Activated CD4-positive, alpha-beta T cell treated with anti-CD3 and anti-CD28 coated beads, Interleukin-2, amount 10 ng/mL, durations not matched to agents 24 days and 14 days (primary cell): ENCODE measurements around the gene EIF2B1. TPM values are rescaled to one million over a fixed set of nuclear protein-coding genes. Genes with fewer than 3 reads are reported as not detected.
A peak's percentile ranks its signal among the peaks of the same experiment; 100 is the strongest.

Experiments used
- DNase-seq: peaks from one replicate; pipeline ENCODE4 v3.0.0; 2022
- H3K27ac Mint-ChIP-seq: one replicate; pipeline ENCODE4 v1.8.0; 2022; ENCODE audit warnings: mild to moderate bottlenecking, mixed read lengths
- H3K27me3 Mint-ChIP-seq: one replicate; pipeline ENCODE4 v1.8.0; 2022; ENCODE audit warnings: mixed read lengths
- H3K36me3 Mint-ChIP-seq: one replicate; pipeline ENCODE4 v1.8.0; 2022; ENCODE audit warnings: low read depth, mild to moderate bottlenecking, mixed read lengths
- H3K4me1 Mint-ChIP-seq: one replicate; pipeline ENCODE4 v1.8.0; 2021; ENCODE audit warnings: mixed read lengths
- H3K4me3 Mint-ChIP-seq: one replicate; pipeline ENCODE4 v1.8.0; 2022; ENCODE audit warnings: mild to moderate bottlenecking, moderate library complexity, mixed read lengths
- H3K9me3 Mint-ChIP-seq: one replicate; pipeline ENCODE4 v1.8.0; 2021; ENCODE audit warnings: mixed read lengths
- intact Hi-C: fragments of 100-400 bp; cut with micrococcal nuclease; formaldehyde crosslinking; loops from one replicate; pipeline ENCODE4 v1.15.1; 2023
- total RNA-seq: library from RNA; stranded (reverse); gene quantifications from 2 replicates; pipeline ENCODE4 v1.2.3, GENCODE V29; 2022

Gene EIF2B1
- 81.5 and 84.8 TPM in 2 replicates for total RNA-seq

GRCh38 chr12:123633379-123634141 lies at the start of gene EIF2B1, which contains the start of gene GTF2H3:
Gene EIF2B1, minus strand, starts transcription at chr12:123633686. Its CDS starts 129 bp downstream, at chr12:123633557.
Gene GTF2H3, plus strand, starts transcription at chr12:123633829. Its CDS starts 31 bp downstream, at chr12:123633860.
- Mint-ChIP-seq H3K36me3 (peaks cover 38% of the 10 kb centered on the region), H3K4me3 (peak within 1 kb of the TSS; percentile 98), H3K4me1 (peaks cover 17% of the 10 kb centered on the region)

GRCh38 chr12:123681605-123682004 lies 48.1 kb upstream of the EIF2B1 start:
- intact Hi-C loops, result no loop called here
- Mint-ChIP-seq H3K9me3 (no peaks in the 10 kb centered on the region), H3K4me3 (no peak overlapping the region), H3K27me3 (no peaks in the 10 kb centered on the region), H3K36me3 (peaks cover 2% of the 10 kb centered on the region), H3K4me1 (peaks cover 2% of the 10 kb centered on the region), H3K27ac (no peak overlapping the region)
- DNase-seq, result no peak

More at GRCh38 chr12:123633379-123634141, at the start of gene EIF2B1, which contains the start of gene GTF2H3:
- Mint-ChIP-seq H3K27ac (peak within 1 kb of the TSS; percentile 93), H3K9me3 (no peaks in the 10 kb centered on the region), H3K27me3 (no peaks in the 10 kb centered on the region)
- peak; percentile 99 for DNase-seq
- intact Hi-C loops, result loop anchor here (1.0 kb wide), 3 partner anchors 31 to 81 kb away; partner anchors contain the start of genes DDX55 and TMED2

DNA sequence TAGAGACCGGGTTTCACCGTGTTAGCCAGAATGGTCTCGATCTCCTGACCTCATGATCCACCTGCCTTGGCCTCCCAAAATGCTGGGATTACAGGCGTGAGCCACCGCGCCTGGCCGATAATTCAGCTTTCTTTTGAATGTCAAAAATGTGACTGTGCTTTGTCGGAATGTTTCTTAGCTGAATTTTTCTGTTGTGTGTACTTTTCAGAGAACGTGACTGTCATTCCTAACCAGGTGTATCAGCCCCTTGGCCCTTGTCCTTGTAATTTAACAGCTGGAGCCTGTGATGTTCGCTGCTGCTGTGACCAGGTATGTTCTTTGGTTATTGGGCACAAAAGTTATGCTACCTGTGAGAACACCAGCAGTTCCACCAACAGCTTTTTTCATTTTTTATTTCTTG lies 45.5 kb upstream of the EIF2B1 start:
- Mint-ChIP-seq H3K36me3 (peaks cover 5% of the 10 kb centered on the region), H3K4me3 (no peak overlapping the region), H3K4me1 (no peaks in the 10 kb centered on the region), H3K9me3 (no peaks in the 10 kb centered on the region), H3K27ac (no peak overlapping the region), H3K27me3 (no peaks in the 10 kb centered on the region)
- DNase-seq, result no peak
- intact Hi-C loops, result no loop called here

DNA sequence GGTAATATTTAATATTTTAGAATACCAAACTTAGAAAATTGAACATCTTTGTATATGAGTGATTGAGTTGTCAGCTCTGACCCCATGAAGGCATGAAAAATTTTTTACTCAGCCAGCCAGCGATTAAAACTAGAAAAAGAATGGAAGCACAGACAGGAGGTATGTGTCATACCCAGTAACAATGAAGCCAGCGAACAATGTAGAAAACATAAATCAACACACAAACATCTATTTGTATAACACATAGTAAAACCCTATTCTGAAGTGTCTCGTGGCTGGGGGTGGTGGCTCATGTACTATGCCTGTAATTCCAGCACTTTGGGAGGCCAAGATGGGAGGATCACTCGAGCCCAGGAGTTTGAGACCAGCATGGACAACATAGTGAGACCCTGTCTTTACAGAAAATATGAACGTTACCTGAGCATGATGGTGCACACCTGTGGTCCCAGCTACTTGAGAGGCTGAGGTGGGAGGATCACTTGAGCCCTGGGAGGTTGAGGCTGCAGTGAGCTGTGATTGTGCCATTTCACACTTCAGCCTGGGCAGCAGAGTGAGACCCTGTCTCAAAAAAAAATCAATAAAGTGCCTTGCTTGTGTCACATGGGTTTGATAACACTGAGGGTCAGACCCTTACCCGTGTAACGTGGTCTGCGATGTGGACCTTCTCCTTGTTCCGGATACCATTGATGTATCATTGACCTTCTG lies 43.3 kb upstream of the EIF2B1 start:
- DNase-seq, result no peak
- intact Hi-C loops, result no loop called here
- H3K27me3 Mint-ChIP-seq, result no peaks in the 10 kb centered on the region
- H3K9me3 Mint-ChIP-seq, result no peaks in the 10 kb centered on the region
- no peak overlapping the region for H3K27ac Mint-ChIP-seq
- peaks cover 6% of the 10 kb centered on the region for H3K4me1 Mint-ChIP-seq
- no peak overlapping the region for H3K4me3 Mint-ChIP-seq
- peaks cover 7% of the 10 kb centered on the region for H3K36me3 Mint-ChIP-seq

GRCh38 chr12:123675436-123675835 lies 42.0 kb upstream of the EIF2B1 start:
- no peaks in the 10 kb centered on the region for H3K9me3 Mint-ChIP-seq
- H3K27ac Mint-ChIP-seq, result peak overlapping the region; percentile 5
- H3K27me3 Mint-ChIP-seq, result no peaks in the 10 kb centered on the region
- peaks cover 12% of the 10 kb centered on the region for H3K4me1 Mint-ChIP-seq
- peaks cover 4% of the 10 kb centered on the region for H3K36me3 Mint-ChIP-seq
- H3K4me3 Mint-ChIP-seq, result no peak overlapping the region
- no peak for DNase-seq
- intact Hi-C loops, result no loop called here

DNA sequence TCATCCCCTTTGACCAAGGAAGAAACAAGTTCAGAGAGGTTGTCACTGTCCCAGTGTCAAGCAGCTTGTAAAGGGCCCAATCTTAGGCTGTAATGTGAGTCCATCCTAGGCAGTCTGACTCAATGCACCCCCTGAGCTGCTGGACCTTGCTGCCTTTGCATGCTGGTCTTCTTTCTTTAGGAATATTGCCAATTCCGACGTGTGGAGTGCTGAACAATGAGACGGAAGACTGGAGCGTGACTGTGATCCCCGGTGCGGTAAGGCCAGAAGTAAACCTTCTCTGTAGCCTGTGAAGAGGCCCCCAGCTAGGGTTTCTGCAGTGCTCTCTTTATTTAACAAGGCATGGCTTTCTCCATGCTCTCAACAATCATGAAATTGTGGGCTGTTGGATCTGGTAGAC lies 38.4 kb upstream of the EIF2B1 start:
- Mint-ChIP-seq H3K27ac (no peak overlapping the region), H3K36me3 (peaks cover 4% of the 10 kb centered on the region), H3K27me3 (no peaks in the 10 kb centered on the region), H3K4me3 (peak overlapping the region; percentile 89), H3K9me3 (no peaks in the 10 kb centered on the region), H3K4me1 (peaks cover 12% of the 10 kb centered on the region)
- DNase-seq, result no peak
- intact Hi-C loops, result loop anchor here (1.0 kb wide), 1 partner anchor 41 kb away; no protein-coding TSS in a partner anchor

GRCh38 chr12:123670882-123671728 lies 37.6 kb upstream of the EIF2B1 start, which contains the start of gene TCTN2:
Gene TCTN2, plus strand, starts transcription at chr12:123671113. Its CDS starts 128 bp downstream, at chr12:123671241.
- Mint-ChIP-seq H3K27me3 (no peaks in the 10 kb centered on the region), H3K4me1 (peaks cover 12% of the 10 kb centered on the region), H3K4me3 (peak within 1 kb of the TSS; percentile 89), H3K27ac (no peak within 1 kb of the TSS), H3K36me3 (peaks cover 4% of the 10 kb centered on the region), H3K9me3 (no peaks in the 10 kb centered on the region)
- intact Hi-C loops, result loop anchor here (1.0 kb wide), 1 partner anchor 42 kb away; no protein-coding TSS in a partner anchor
- DNase-seq, result peak; percentile 98

DNA sequence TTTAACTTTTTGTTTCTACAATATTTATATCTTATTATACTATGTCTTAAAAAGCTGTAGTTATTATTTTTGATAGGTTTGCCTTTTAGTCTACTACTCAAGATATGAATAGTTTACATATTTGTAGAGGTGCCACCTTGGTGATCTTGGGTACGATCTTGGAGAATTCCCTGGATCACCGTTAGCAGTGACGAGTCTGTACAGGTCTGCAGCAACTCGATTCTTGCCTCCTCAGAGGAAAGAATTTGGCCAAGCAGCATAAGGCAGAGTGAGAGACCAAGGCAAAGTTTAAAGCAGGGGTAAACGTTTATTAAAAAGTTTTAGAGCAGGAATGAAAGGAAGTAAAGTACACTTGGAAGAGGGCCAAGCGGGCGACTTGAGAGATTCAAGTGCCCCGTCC lies 34.3 kb upstream of the EIF2B1 start:
- H3K4me3 Mint-ChIP-seq, result no peak overlapping the region
- no peak for DNase-seq
- H3K27me3 Mint-ChIP-seq, result no peaks in the 10 kb centered on the region
- intact Hi-C loops, result no loop called here
- H3K4me1 Mint-ChIP-seq, result peaks cover 10% of the 10 kb centered on the region
- peaks cover 16% of the 10 kb centered on the region for H3K36me3 Mint-ChIP-seq
- peaks cover 3% of the 10 kb centered on the region for H3K9me3 Mint-ChIP-seq
- H3K27ac Mint-ChIP-seq, result no peak overlapping the region

DNA sequence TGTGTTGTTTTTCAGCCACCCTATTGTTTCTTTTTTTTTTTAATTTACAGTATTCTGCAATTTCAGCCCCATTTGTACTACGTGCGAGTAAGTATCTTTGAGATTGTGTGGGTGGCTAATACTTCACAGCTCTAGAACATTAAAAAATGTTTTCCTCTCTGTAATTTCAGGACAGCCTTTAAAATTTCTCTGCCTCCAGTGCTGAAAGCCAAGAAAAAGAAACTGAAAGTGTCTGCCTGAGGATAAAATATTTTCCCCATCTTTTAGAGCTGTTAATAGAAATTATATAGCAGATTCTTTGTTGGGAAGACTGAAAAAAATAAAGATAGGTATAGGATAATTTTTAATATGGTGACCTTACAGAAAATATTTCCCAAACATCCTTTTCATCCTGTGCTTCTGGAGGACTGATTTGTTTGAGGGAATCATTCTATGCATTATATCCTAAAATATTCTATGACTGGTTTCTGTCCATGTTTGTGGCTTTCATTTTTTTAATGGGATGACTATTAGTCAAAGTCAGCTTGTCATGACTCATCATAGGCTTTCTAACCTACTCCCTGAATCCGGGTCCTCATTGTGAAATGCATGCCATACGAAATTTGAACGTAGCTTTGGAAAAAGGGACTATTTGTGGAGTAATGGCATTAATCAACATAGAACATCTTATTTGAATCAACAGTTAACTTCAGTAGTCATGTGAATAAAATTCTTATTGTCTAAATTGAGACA lies 26.7 kb upstream of the EIF2B1 start:
- peak overlapping the region; percentile 8 for H3K4me3 Mint-ChIP-seq
- H3K27me3 Mint-ChIP-seq, result no peaks in the 10 kb centered on the region

GRCh38 chr12:123657211-123657610 lies 23.7 kb upstream of the EIF2B1 start:
- Mint-ChIP-seq H3K36me3 (peaks cover 44% of the 10 kb centered on the region), H3K9me3 (no peaks in the 10 kb centered on the region), H3K4me3 (no peak overlapping the region), H3K27me3 (no peaks in the 10 kb centered on the region), H3K4me1 (peaks cover 14% of the 10 kb centered on the region), H3K27ac (no peak overlapping the region)
- DNase-seq, result no peak
- intact Hi-C loops, result no loop called here

More for the DNA sequence above, 26.7 kb upstream of the EIF2B1 start:
- intact Hi-C loops, result no loop called here
- peaks cover 49% of the 10 kb centered on the region for H3K36me3 Mint-ChIP-seq
- H3K4me1 Mint-ChIP-seq, result peaks cover 13% of the 10 kb centered on the region
- H3K27ac Mint-ChIP-seq, result no peak overlapping the region
- no peak for DNase-seq
- peaks cover 3% of the 10 kb centered on the region for H3K9me3 Mint-ChIP-seq

DNA sequence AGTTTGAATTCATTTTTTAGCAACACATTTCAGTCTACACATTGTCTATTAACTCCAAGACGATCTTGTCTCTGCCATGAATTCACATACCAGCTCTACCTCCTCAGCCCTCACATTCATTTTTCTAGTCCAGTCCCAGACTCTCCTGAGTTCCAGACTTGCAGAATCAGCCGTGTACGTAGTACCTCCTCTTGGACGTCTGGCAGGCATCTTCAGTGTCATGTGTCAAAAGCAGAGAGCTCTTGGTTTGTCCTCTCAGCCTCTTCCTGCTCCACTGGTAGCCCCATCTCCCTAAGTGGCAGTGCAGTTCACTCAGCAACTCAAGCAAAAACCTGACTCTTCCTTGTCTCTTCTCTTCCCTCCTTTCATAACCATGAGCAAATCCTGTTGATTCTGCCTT lies 22.9 kb upstream of the EIF2B1 start:
- Mint-ChIP-seq H3K4me3 (no peak overlapping the region), H3K27ac (no peak overlapping the region), H3K27me3 (no peaks in the 10 kb centered on the region), H3K4me1 (peaks cover 14% of the 10 kb centered on the region), H3K9me3 (no peaks in the 10 kb centered on the region), H3K36me3 (peaks cover 49% of the 10 kb centered on the region)
- no peak for DNase-seq
- intact Hi-C loops, result no loop called here

DNA sequence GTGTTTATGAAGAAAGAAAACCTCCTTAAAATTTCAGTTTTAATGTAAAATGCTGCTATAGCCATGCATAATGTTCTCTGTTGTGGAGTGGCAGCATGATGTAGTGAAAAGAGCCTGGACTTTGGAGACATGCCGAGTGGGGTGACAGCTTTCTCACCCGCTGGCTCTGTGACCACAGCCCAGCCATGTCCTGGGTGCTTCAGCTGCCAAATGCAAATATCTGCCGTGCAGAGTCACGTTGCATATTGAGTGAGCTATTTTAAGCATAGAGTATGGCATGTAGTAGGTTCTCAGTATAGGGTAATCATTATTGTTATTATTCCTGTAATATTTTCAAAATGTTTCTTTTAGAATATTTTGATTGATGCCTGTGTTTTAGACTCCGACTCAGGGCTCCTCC lies 21.9 kb upstream of the EIF2B1 start:
- no peak for DNase-seq
- Mint-ChIP-seq H3K4me1 (peaks cover 14% of the 10 kb centered on the region), H3K27ac (no peak overlapping the region), H3K4me3 (no peak overlapping the region), H3K36me3 (peaks cover 50% of the 10 kb centered on the region), H3K9me3 (no peaks in the 10 kb centered on the region), H3K27me3 (no peaks in the 10 kb centered on the region)
- intact Hi-C loops, result no loop called here
